ENCODE results near the gene NEB. TPM values are rescaled to one million over a fixed set of nuclear protein-coding genes. Genes with fewer than 3 reads are reported as not detected.
"Not testable (repeated sequence)": the region's sequence is repeated elsewhere in the genome, so short reads cannot be mapped to it uniquely, and the experiment has no call there.

NEB gene
- total and polyA plus RNA-seq, 2 of the 4 experiments (the other 2 are of a cell fraction): under 0.01 TPM; not detected in 1

DNA sequence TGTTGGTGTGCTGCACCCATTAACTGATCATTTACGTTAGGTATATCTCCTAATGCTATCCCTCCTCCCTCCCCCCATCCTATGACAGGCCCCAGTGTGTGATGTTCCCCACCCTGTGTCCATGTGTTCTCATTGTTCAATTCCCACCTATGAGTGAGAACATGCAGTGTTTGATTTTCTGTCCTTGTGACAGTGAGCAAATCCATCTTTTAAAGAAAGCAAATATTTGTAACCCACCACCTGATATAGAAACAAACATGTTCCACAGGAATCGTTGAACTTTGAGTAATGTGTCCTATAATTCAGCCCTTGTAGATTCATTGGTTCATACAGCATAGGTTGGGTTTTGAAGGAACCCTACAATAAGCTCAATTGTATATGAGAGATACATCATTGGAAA lies 92.4 kb downstream of the NEB start:
- H3K4ac ChIP-seq (ENCODE audit: low read depth, low read length); H3K4me3 ChIP-seq (ENCODE audit: insufficient read depth, low read depth, low read length); H2AFZ ChIP-seq (replicated peaks; ENCODE audit: low read length, poor library complexity); POLR2A ChIA-PET (ENCODE audit: unreplicated experiment); H3K36me3 ChIP-seq (ENCODE audit: control insufficient read depth, insufficient read depth, low read length); DNase-seq; H4K5ac ChIP-seq (ENCODE audit: low read depth, low read length); H2BK5ac ChIP-seq (ENCODE audit: low read depth, low read length, poor library complexity, severe bottlenecking); H3K56ac ChIP-seq (ENCODE audit: extremely low read depth, insufficient read depth, low read length); H3K27ac ChIP-seq (ENCODE audit: insufficient read depth, low read length); H2BK20ac ChIP-seq (ENCODE audit: low read depth, low read length); H4K91ac ChIP-seq (ENCODE audit: insufficient read depth, low read depth, low read length); BruUV-seq (replicated peaks); H3K9me1 ChIP-seq (ENCODE audit: insufficient read depth, low read length); H2AK5ac ChIP-seq (ENCODE audit: low read depth, low read length); H3K4me1 ChIP-seq (ENCODE audit: control insufficient read depth, insufficient read depth, low read length); H3K27me3 ChIP-seq (ENCODE audit: control insufficient read depth, insufficient read depth, low read length); H3K23ac ChIP-seq (ENCODE audit: low read depth, low read length); intact Hi-C loops (cut with micrococcal nuclease); H4K20me1 ChIP-seq (ENCODE audit: insufficient read depth, low read length); in situ Hi-C loops (cut with MboI; ENCODE audit: low sequenced_read_pairs); H2BK15ac ChIP-seq (ENCODE audit: low read depth, low read length); H3K4me2 ChIP-seq (ENCODE audit: low read depth, low read length); H2AK9ac ChIP-seq (replicated peaks; ENCODE audit: low read depth, low read length, poor library complexity); H3K9ac ChIP-seq (ENCODE audit: low read depth, low read length); dilution Hi-C loops (cut with HindIII; ENCODE audit: low sequenced_read_pairs, unreplicated experiment); H3K9me3 ChIP-seq (ENCODE audit: control insufficient read depth, insufficient read depth, low read length); H4K8ac ChIP-seq (ENCODE audit: low read depth in 2 of 2, low read length in 2 of 2); H3K18ac ChIP-seq (ENCODE audit: low read depth, low read length); H2BK120ac ChIP-seq (ENCODE audit: low read depth, low read length); H3K14ac ChIP-seq (replicated peaks; ENCODE audit: low read depth, low read length); H3K79me1 ChIP-seq (ENCODE audit: low read depth in 1 of 2, low read length in 2 of 2); CTCF ChIA-PET; ATAC-seq (ENCODE audit: low read depth): not testable (repeated sequence)
- WGBS, 2 experiments (ENCODE audit: extremely low coverage in 2 of 2, insufficient read length in 1 of 2): no CpG with 5 or more reads among the region's 2 CpGs

All from IMR-90 (cell line).